ENCODE data around the gene ADAMTSL4. TPM values are rescaled to one million over a fixed set of nuclear protein-coding genes. Genes with fewer than 3 reads are reported as not detected.

Gene ADAMTSL4
- total and polyA plus RNA-seq, 2 of the 8 experiments (the other 6 are each of a cell fraction or from before 2014, with no cell fraction given): 4.2 to 5.4 TPM

DNA sequence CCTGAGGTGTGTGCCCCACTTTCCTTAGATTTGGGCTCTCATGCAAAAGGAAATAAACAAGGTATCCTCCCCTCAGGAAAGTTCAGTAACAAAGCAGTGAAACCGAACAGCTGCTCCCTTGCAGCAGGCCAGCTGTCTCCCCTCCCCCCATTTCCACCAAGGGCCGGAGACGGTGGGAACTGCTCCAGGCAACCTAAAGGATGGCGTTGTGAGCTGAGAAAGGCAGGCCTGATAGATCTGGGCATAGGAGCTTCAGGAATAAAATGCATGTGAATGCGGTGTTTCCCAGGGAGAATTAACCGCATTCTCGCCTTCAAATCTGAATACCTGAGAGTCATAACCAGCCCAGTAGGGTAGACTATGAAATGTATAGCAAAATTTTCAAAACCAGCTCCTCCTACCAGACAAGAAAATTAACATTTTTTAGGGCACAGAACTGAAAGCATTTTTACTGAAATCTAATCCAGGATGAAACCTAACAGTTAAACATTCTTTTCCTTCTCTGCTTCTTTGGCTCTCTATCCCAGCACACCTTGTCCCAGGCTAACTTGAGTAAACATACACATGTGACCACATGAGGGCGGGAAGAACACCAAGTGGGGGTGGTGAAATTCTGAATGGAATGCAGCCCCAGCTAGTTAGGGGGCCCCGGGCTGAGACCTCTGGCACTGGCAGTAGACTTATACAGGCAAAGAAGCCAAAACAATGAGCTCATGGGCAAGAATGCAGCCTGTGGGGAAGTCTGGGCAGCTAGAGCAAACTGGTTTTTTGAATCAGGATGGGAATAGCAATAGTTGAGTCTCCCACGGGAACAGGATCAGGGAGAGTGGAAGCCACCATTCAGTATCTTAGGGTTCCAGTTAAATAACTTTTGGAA is 18.7 kb downstream of the ADAMTSL4 start (continued):
- TF ChIP-seq RNF2 (IDR thresholded peaks at IDR 0.05; ENCODE audit: borderline replicate concordance, low read depth, low read length, missing control alignments, poor library complexity, severe bottlenecking) (no peak), EGR1 (IDR thresholded peaks at IDR 0.05; ENCODE audit: borderline replicate concordance, low read depth, low read length) (0 out of 2 replicates have a peak, but pooled peaks have one; percentile 43), TBP (IDR thresholded peaks at IDR 0.05; ENCODE audit: low read depth, low read length) (peak; percentile 55; the same call in 1 of the 2 replicates), ZNF274 (IDR thresholded peaks at IDR 0.05; ENCODE audit: borderline replicate concordance, extremely low read depth, low read length) (no peak), SAP30 (IDR thresholded peaks at IDR 0.05; ENCODE audit: insufficient read depth, insufficient replicate concordance, low read length) (peak; percentile 25), EP300 (IDR thresholded peaks at IDR 0.05; ENCODE audit: borderline replicate concordance in 1 of 2, low read depth in 2 of 2, low read length in 2 of 2) (peak in 1 of 2 experiments; percentile 90; a peak in 1 of 3 replicates), RXRA (IDR thresholded peaks at IDR 0.05; ENCODE audit: insufficient read depth, low read depth, low read length) (0 out of 2 replicates have a peak, but pooled peaks have one; percentile 81), RAD21 (IDR thresholded peaks at IDR 0.05 in 1 of 2, conservative IDR thresholded peaks at IDR 0.05 in 1 of 2; ENCODE audit: low read depth in 2 of 2, low read length in 2 of 2) (peak; percentile 12 to 25; a peak in 3 of 4 replicates), BACH1 (IDR thresholded peaks at IDR 0.05; ENCODE audit: low read length) (no peak), TCF12 (IDR thresholded peaks at IDR 0.05; ENCODE audit: low read depth, low read length) (peak; percentile 99), RBBP5 (IDR thresholded peaks at IDR 0.05; ENCODE audit: borderline replicate concordance, low read depth, low read length) (peak; percentile 95), SIX5 (IDR thresholded peaks at IDR 0.05; ENCODE audit: low read depth, low read length) (no peak), SP2 (IDR thresholded peaks at IDR 0.05; ENCODE audit: low read length) (no peak), EZH2 (IDR thresholded peaks at IDR 0.05; ENCODE audit: low read depth, low read length, severe bottlenecking) (no peak), CBX5 (IDR thresholded peaks at IDR 0.05; ENCODE audit: low read depth, low read length) (no peak), SRF (IDR thresholded peaks at IDR 0.05; ENCODE audit: low read depth, low read length) (peak; percentile 55; the same call in 1 of the 2 replicates), BRCA1 (IDR thresholded peaks at IDR 0.05; ENCODE audit: low read depth, low read length) (no peak), SP4 (IDR thresholded peaks at IDR 0.05; ENCODE audit: low read length) (no peak), KDM5A (IDR thresholded peaks at IDR 0.05; ENCODE audit: low read length) (no peak), SIRT6 (IDR thresholded peaks at IDR 0.05; ENCODE audit: low read length) (no peak), POU5F1 (IDR thresholded peaks at IDR 0.05; ENCODE audit: low read depth, low read length) (peak; percentile 46; the same call in 1 of the 2 replicates)
- TF ChIP-seq, protein P1, sequence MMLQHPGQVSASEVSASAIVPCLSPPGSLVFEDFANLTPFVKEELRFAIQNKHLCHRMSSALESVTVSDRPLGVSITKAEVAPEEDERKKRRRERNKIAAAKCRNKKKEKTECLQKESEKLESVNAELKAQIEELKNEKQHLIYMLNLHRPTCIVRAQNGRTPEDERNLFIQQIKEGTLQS (IDR thresholded peaks at IDR 0.05; ENCODE audit: insufficient read depth, low read depth, low read length): 0 out of 2 replicates have a peak, but pooled peaks have one; percentile 14
